WTC11 (cell line): ENCODE data around the gene SPRED2. TPM values are rescaled to one million over a fixed set of nuclear protein-coding genes. Genes with fewer than 3 reads are reported as not detected.

Source experiments
- ATAC-seq: fragments of 200-7000 bp; cut with Tn5 transposase; 2 replicates; pipeline ENCODE4 v1.10.0; 2021; ENCODE audit warnings: mild to moderate bottlenecking, moderate library complexity
- CTCF ChIA-PET: fragments of 300-600 bp; sonication (Branson Sonifier 250); formaldehyde crosslinking; loops from one replicate; lab custom pipeline; 2021; ENCODE audit warnings: antibody characterized with exemption; lab: Charles Lee
- POLR2A ChIA-PET: fragments of 350-600 bp; sonication (Branson Sonifier 250); formaldehyde crosslinking; loops from one replicate; lab custom pipeline; 2021; ENCODE audit warnings: antibody characterized with exemption; lab: Charles Lee
- DNase-seq: peaks from one replicate; pipeline ENCODE4 v3.0.0; 2021; ENCODE audit warnings: low spot score
- H3K27ac Mint-ChIP-seq: 2 replicates; pipeline ENCODE4 v1.8.0; 2021; ENCODE audit warnings: mixed read lengths
- H3K27me3 Mint-ChIP-seq: 2 replicates; pipeline ENCODE4 v1.8.0; 2021; ENCODE audit warnings: low read depth, mild to moderate bottlenecking, moderate library complexity, mixed read lengths
- H3K36me3 Mint-ChIP-seq: 2 replicates; pipeline ENCODE4 v1.8.0; 2021; ENCODE audit warnings: mixed read lengths
- H3K4me1 Mint-ChIP-seq: 2 replicates; pipeline ENCODE4 v1.8.0; 2022; ENCODE audit warnings: mixed read lengths
- H3K4me3 Mint-ChIP-seq: 2 replicates; pipeline ENCODE4 v1.8.0; 2021; ENCODE audit warnings: mild to moderate bottlenecking, moderate library complexity, mixed read lengths
- H3K9me3 Mint-ChIP-seq: 2 replicates; pipeline ENCODE4 v1.8.0; 2021; ENCODE audit warnings: mixed read lengths
- AR ChIP-seq: fragments of 250-450 bp; sonication (Bioruptor Pico); IDR thresholded peaks from 2 replicates; pipeline ENCODE4 v1.9.0; 2021; ENCODE audit warnings: mild to moderate bottlenecking
- ARID4B ChIP-seq: sonication (generic); formaldehyde crosslinking; IDR thresholded peaks from 2 replicates; pipeline ENCODE4 v1.8.0; 2023; ENCODE audit warnings: missing genetic modification reagents, mild to moderate bottlenecking, borderline replicate concordance
- CREM ChIP-seq: sonication (generic); formaldehyde crosslinking; IDR thresholded peaks from 2 replicates; pipeline ENCODE4 v1.8.1; 2022; ENCODE audit warnings: mild to moderate bottlenecking, missing genetic modification reagents, moderate library complexity
- GABPB1 ChIP-seq: sonication (generic); formaldehyde crosslinking; IDR thresholded peaks from 2 replicates; pipeline ENCODE4 v1.8.1; 2023; ENCODE audit warnings: mild to moderate bottlenecking, missing genetic modification reagents
- MAX ChIP-seq: sonication (generic); formaldehyde crosslinking; IDR thresholded peaks from 2 replicates; pipeline ENCODE4 v1.8.0; 2022; ENCODE audit warnings: mild to moderate bottlenecking, missing genetic modification reagents
- NR1H2 ChIP-seq: sonication (generic); formaldehyde crosslinking; IDR thresholded peaks from 2 replicates; pipeline ENCODE4 v1.9.0; 2021; ENCODE audit warnings: mild to moderate bottlenecking, moderate library complexity, missing genetic modification reagents
- PRRX2 ChIP-seq: fragments of 250-450 bp; sonication (Bioruptor Pico); IDR thresholded peaks from 2 replicates; pipeline ENCODE4 v1.8.0; 2021; ENCODE audit warnings: mild to moderate bottlenecking
- TEAD4 ChIP-seq: sonication (generic); formaldehyde crosslinking; IDR thresholded peaks from 2 replicates; pipeline ENCODE4 v1.8.0; 2022; ENCODE audit warnings: mild to moderate bottlenecking, missing genetic modification reagents
- USF2 ChIP-seq: sonication (generic); formaldehyde crosslinking; IDR thresholded peaks from 2 replicates; pipeline ENCODE4 v1.8.1; 2023; ENCODE audit warnings: mild to moderate bottlenecking, missing genetic modification reagents, moderate library complexity
- ZNF263 ChIP-seq: sonication (generic); formaldehyde crosslinking; IDR thresholded peaks from 2 replicates; pipeline ENCODE4 v1.8.1; 2022; ENCODE audit warnings: low read depth, mild to moderate bottlenecking, moderate library complexity, missing genetic modification reagents
- ZNF423 ChIP-seq: fragments of 250-450 bp; sonication (Bioruptor Pico); IDR thresholded peaks from 2 replicates; pipeline ENCODE4 v2.1.2; 2022; ENCODE audit warnings: mild to moderate bottlenecking, moderate library complexity
- total RNA-seq: library from RNA; stranded (reverse); gene quantifications from 3 replicates; pipeline ENCODE4 v1.2.3, GENCODE V29; 2021

The SPRED2 gene
- total RNA-seq, 1 experiment from 2014 or later, result 34.1 TPM

GRCh38 chr2:65383541-65384488 lies 48.6 kb downstream of the SPRED2 start (continued):
- TF ChIP-seq ARID4B (CRISPR knock-in tag), result no peak
- no peak for TF ChIP-seq TEAD4
- TF ChIP-seq USF2 (CRISPR knock-in tag), result no peak
- no peak for TF ChIP-seq ZNF423 (CRISPR knock-in tag)
- no peak for TF ChIP-seq NR1H2 (CRISPR knock-in tag)
- no peak for TF ChIP-seq MAX (CRISPR knock-in tag)
- TF ChIP-seq PRRX2 (CRISPR knock-in tag), result no peak

GRCh38 chr2:65382776-65383357 lies 49.5 kb downstream of the SPRED2 start:
- Mint-ChIP-seq H3K9me3 (no peaks in the 10 kb centered on the region), H3K4me1 (peaks cover 27% of the 10 kb centered on the region), H3K4me3 (no peak overlapping the region)
- ATAC-seq (peak; percentile 29), DNase-seq (no peak)
- TF ChIP-seq GABPB1 (CRISPR knock-in tag) (peak; percentile 65; the same call in 1 of the 2 replicates), AR (CRISPR knock-in tag) (no peak)
- TF ChIP-seq, all 79 proteins: peak for 1
- peak overlapping the region; percentile 61; the same call in 1 of the 2 replicates for H3K27ac Mint-ChIP-seq
- POLR2A ChIA-PET, result interaction anchor here (1.1 kb wide), 1 partner anchor 10 kb away, joined by 3 read pairs; no protein-coding TSS in a partner anchor
- H3K36me3 Mint-ChIP-seq, result no peaks in the 10 kb centered on the region
- no peaks in the 10 kb centered on the region for H3K27me3 Mint-ChIP-seq
- CTCF ChIA-PET, result interaction anchor here (1.2 kb wide), 2 partner anchors 62 to 418 kb away, joined by 3 to 4 read pairs; no protein-coding TSS in a partner anchor

- Mint-ChIP-seq H3K27ac (no peak overlapping the region), H3K4me3 (no peak overlapping the region), H3K36me3 (no peaks in the 10 kb centered on the region), H3K27me3 (no peaks in the 10 kb centered on the region), H3K4me1 (peaks cover 32% of the 10 kb centered on the region), H3K9me3 (no peaks in the 10 kb centered on the region)
- TF ChIP-seq ZNF263 (CRISPR knock-in tag), result no peak
- no peak for TF ChIP-seq CREM
- no peak for ATAC-seq
- no peak for DNase-seq
- POLR2A ChIA-PET, result interaction anchor here (1.1 kb wide), 1 partner anchor 10 kb away, joined by 3 read pairs; no protein-coding TSS in a partner anchor
- CTCF ChIA-PET, result interaction anchor here (1.2 kb wide), 1 partner anchor 419 kb away, joined by 3 read pairs; no protein-coding TSS in a partner anchor
Measured at GRCh38 chr2:65382323-65382722, 50.1 kb downstream of the SPRED2 start.
